ENCODE results near the gene RNU4-1.

DNA sequence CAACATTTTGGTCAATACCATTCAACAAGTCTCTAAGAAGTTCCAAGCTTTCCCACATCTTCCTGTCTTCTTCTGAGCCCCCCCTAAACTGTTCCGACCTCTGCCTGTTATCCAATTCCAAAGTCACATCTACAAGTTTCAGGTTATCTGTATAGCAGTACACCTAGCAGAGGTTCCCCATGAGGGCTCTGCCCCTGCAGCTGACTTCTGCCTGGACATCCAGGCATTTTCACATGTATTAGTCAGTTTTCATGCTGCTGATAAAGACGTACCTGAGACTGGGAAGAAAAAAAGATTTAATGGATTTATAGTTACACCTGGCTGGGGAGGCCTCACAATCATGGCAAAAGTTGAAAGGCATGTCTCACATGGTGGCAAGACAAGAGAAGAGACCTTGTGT lies 44.7 kb upstream of the RNU4-1 start:
- TF ChIP-seq GLIS3 (CRISPR knock-in tag; IDR thresholded peaks at IDR 0.05) (no peak), ESRRG (CRISPR knock-in tag; IDR thresholded peaks at IDR 0.05) (no peak), SNAI2 (CRISPR knock-in tag; IDR thresholded peaks at IDR 0.05) (no peak), BACH2 (CRISPR knock-in tag; IDR thresholded peaks at IDR 0.05; ENCODE audit: borderline replicate concordance) (no peak), ZFP30 (CRISPR knock-in tag; IDR thresholded peaks at IDR 0.05) (no peak), ZNF565 (CRISPR knock-in tag; conservative IDR thresholded peaks at IDR 0.05; ENCODE audit: low read depth) (no peak)
- TF ChIP-seq, protein P1, sequence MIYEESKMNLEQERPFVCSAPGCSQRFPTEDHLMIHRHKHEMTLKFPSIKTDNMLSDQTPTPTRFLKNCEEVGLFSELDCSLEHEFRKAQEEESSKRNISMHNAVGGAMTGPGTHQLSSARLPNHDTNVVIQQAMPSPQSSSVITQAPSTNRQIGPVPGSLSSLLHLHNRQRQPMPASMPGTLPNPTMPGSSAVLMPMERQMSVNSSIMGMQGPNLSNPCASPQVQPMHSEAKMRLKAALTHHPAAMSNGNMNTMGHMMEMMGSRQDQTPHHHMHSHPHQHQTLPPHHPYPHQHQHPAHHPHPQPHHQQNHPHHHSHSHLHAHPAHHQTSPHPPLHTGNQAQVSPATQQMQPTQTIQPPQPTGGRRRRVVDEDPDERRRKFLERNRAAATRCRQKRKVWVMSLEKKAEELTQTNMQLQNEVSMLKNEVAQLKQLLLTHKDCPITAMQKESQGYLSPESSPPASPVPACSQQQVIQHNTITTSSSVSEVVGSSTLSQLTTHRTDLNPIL (CRISPR knock-in tag; IDR thresholded peaks at IDR 0.05; ENCODE audit: low read depth): no peak
- TF ChIP-seq, protein P2, sequence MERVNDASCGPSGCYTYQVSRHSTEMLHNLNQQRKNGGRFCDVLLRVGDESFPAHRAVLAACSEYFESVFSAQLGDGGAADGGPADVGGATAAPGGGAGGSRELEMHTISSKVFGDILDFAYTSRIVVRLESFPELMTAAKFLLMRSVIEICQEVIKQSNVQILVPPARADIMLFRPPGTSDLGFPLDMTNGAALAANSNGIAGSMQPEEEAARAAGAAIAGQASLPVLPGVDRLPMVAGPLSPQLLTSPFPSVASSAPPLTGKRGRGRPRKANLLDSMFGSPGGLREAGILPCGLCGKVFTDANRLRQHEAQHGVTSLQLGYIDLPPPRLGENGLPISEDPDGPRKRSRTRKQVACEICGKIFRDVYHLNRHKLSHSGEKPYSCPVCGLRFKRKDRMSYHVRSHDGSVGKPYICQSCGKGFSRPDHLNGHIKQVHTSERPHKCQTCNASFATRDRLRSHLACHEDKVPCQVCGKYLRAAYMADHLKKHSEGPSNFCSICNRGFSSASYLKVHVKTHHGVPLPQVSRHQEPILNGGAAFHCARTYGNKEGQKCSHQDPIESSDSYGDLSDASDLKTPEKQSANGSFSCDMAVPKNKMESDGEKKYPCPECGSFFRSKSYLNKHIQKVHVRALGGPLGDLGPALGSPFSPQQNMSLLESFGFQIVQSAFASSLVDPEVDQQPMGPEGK (CRISPR knock-in tag; IDR thresholded peaks at IDR 0.05; ENCODE audit: borderline replicate concordance): no peak

Data from SK-N-SH treated with all-trans-retinoic acid at 6 μM for 48 hours (cell line).